GM06990 (cell line): ENCODE data around the gene CD300H.
A peak's percentile ranks its signal among the peaks of the same experiment; 100 is the strongest.

Experiments
- DNase-seq: peaks from one replicate; pipeline ENCODE4 v3.0.0-alpha.2; 2011; ENCODE audit not compliant: insufficient read length; ENCODE audit errors: extremely low read depth
- H3K27me3 ChIP-seq: replicated peaks from 2 replicates; pipeline ENCODE4 v1.6.0; 2011; ENCODE audit warnings: low read length; ENCODE audit not compliant: control insufficient read depth, insufficient read depth
- H3K36me3 ChIP-seq: 2 replicates; pipeline ENCODE4 v1.5.1; 2011; ENCODE audit warnings: low read length; ENCODE audit not compliant: control insufficient read depth, insufficient read depth
- H3K4me3 ChIP-seq: replicated peaks from 2 replicates; pipeline ENCODE4 v1.5.1; 2011; ENCODE audit warnings: low read depth, mild to moderate bottlenecking, control low read depth, low read length
- CTCF ChIP-seq: IDR thresholded peaks from 2 replicates; pipeline ENCODE4 v1.5.1; 2011; ENCODE audit warnings: low read length, control low read depth, mild to moderate bottlenecking, inconsistent platforms; ENCODE audit not compliant: insufficient read depth, poor library complexity, severe bottlenecking

Gene CD300H

DNA sequence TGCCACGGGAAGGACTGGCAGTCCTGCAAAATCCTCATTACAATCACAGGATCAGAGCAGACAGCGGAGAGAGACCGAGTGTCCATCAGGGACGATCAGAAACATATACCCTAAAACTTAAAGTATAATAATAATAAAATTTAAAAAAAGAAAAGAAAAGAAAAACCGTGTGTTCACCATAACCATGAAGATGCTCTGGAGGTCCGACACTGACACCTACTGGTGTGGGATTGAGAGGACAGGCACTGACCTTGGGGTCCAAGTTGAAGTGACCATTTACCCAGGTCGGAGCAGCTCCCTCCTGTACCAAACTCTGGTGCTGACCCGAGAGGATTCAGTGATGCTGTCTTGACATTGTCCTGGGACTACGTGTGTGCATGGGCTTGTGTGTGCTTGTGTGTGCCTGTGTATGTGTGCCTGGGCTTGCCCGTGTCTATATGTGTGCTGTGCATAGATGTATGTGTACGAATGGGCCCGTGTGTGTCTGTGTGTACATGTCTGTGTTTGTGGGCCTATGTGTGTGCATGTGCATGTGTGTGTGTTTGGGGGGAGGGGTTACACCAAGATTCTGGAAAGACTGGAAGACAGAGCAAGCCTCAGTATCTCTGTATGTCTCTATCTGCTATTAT lies 34.7 kb upstream of the CD300H start:
- Histone ChIP-seq H3K27me3 (peaks cover 1% of the 10 kb centered on the region), H3K4me3 (no peak overlapping the region), H3K36me3 (no peaks in the 10 kb centered on the region)
- peak; percentile 68 for TF ChIP-seq CTCF
- DNase-seq = no peak

GRCh38 chr17:74599448-74599939 lies 32.2 kb upstream of the CD300H start:
- H3K4me3 ChIP-seq = no peak overlapping the region
- H3K36me3 ChIP-seq = no peaks in the 10 kb centered on the region
- peaks cover 3% of the 10 kb centered on the region for H3K27me3 ChIP-seq
- no peak for TF ChIP-seq CTCF
- no peak for DNase-seq

DNA sequence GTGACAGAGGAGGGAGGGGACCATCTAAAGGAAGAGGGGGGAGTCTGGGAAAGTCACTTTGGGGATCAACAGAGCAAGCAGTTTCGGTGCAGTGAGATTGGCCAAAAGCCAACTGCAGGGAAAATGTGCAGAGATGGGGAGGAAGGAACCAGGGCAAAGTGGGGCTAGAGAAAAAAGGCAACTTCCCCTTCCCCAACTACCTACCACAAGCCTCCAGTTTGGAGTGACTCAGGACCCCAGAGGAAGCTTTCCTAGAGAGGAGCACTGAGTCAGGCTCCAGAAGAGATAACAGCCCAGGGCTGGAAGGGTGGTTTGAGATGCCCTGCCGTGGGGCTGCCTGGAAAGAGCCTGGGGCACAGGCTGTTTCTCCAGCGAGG lies 31.7 kb upstream of the CD300H start:
- Histone ChIP-seq H3K4me3 (no peak overlapping the region), H3K27me3 (peaks cover 3% of the 10 kb centered on the region), H3K36me3 (no peaks in the 10 kb centered on the region)
- DNase-seq = no peak
- TF ChIP-seq CTCF = no peak

DNA sequence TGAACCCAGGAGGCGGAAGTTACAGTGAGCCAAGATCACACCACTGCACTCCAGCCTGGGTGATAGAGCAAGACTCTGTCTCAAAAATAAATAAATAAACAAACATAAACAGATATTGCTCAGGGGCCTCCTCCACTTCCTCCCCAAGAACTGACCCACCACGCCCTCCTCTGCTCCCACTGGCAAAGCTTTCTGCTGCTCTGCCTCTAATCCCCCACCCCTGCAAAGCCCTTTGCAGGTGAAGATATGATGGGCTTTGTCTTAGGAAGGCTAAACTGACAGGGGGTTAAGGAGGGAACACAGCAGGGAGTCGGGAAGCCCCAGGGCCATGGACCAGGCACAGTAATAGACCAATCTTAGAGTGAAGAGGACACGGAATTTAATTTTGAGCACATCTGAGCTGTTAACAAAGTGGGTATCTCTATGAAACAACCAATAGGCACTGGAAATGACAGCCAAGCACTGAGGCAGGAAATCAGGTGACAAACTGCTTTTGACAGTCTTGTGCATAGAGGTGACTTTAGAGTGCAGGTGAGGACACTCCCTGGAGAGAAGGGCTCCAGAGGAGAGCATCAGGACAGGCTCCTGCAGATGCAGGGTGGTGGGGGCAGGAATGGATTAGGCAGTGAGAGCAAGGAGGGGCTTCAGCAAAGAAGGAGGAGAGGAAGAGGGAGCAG lies 31.2 kb upstream of the CD300H start:
- no peaks in the 10 kb centered on the region for H3K36me3 ChIP-seq
- DNase-seq = no peak
- H3K27me3 ChIP-seq = peaks cover 3% of the 10 kb centered on the region
- no peak overlapping the region for H3K4me3 ChIP-seq
- TF ChIP-seq CTCF = no peak

DNA sequence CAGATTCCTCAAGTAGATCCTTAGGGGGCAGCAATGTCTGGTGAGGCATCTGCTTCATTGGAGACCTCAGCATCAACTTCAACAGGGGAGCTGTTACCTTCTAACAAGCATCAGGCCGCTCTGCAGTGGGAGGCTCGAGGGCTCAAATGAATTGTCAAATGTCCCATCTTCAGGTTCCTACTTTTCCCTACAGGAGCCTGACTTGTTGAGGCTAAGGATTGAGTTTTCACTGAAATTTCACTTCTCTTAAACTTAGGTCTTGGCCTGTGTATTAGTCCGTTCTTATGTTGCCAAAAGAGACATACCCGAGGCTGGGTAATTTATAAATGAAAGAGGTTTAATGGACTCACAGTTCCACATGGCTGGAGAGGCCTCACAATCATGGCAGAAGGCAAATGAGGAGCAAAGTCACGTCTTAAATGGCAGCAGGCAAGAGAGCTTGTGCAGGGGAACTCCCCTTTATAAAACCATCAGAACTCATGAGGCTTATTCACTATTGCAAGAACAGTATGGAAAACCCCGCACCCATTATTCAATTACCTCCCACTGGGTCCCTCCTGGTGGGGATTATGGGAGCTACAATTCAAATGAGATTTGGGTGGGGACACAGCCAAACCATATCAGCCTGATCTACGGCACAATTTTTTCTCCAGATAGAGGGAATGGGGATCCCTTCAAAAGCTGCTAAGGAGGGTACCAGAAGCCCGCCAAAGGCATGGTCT lies 29.9 kb upstream of the CD300H start:
- no peak for DNase-seq
- TF ChIP-seq CTCF = no peak
- Histone ChIP-seq H3K27me3 (peaks cover 3% of the 10 kb centered on the region), H3K4me3 (no peak overlapping the region), H3K36me3 (no peaks in the 10 kb centered on the region)
